A549 (cell line): Measurements from ENCODE around the gene ANKRD55.

Experiments
- BHLHE40 ChIP-seq: IDR thresholded peaks from 2 replicates; pipeline ENCODE4 v1.6.1; 2012; ENCODE audit warnings: low read depth, low read length, inconsistent platforms
- CHD4 ChIP-seq: fragments of 200-600 bp; sonication (generic); IDR thresholded peaks from 2 replicates; pipeline ENCODE4 v1.6.1; 2016; ENCODE audit warnings: antibody characterized with exemption, mild to moderate bottlenecking, borderline replicate concordance
- EP300 ChIP-seq, 2 experiments: fragments of >200 bp; sonication (Bioruptor Twin); formaldehyde crosslinking; IDR thresholded peaks; 2 replicates in 1 of 2; 3 replicates in 1 of 2; pipeline ENCODE4 v1.6.1; 2016 to 2017
- HEYL ChIP-seq: fragments of 250-450 bp; sonication (Bioruptor Pico); IDR thresholded peaks from 2 replicates; pipeline ENCODE4 v1.8.0; 2021; ENCODE audit warnings: mild to moderate bottlenecking, moderate library complexity
- JUN ChIP-seq, 2 experiments: fragments of >200 bp; sonication (Bioruptor Twin); formaldehyde crosslinking; IDR thresholded peaks; 2 replicates in 1 of 2; 3 replicates in 1 of 2; pipeline ENCODE4 v1.6.1; 2016 to 2017
- MAFK ChIP-seq: fragments of 450-650 bp; IDR thresholded peaks from 2 replicates; pipeline ENCODE4 v1.6.1; 2014; ENCODE audit not compliant: partially characterized antibody
- POLR2A ChIP-seq: IDR thresholded peaks from 2 replicates; pipeline ENCODE4 v1.6.1; 2012; ENCODE audit warnings: mild to moderate bottlenecking, low read length
- TF ChIP-seq, protein P1 (sequence below): IDR thresholded peaks from 2 replicates; pipeline ENCODE4 v1.6.1; 2012; ENCODE audit warnings: low read depth, borderline replicate concordance
- TF ChIP-seq, protein P2 (sequence below): fragments of >200 bp; sonication (Bioruptor Twin); formaldehyde crosslinking; IDR thresholded peaks from 3 replicates; pipeline ENCODE4 v1.5.1; 2016
- TF ChIP-seq, protein P3 (sequence below): IDR thresholded peaks from 2 replicates; pipeline ENCODE4 v1.6.1; 2012

DNA sequence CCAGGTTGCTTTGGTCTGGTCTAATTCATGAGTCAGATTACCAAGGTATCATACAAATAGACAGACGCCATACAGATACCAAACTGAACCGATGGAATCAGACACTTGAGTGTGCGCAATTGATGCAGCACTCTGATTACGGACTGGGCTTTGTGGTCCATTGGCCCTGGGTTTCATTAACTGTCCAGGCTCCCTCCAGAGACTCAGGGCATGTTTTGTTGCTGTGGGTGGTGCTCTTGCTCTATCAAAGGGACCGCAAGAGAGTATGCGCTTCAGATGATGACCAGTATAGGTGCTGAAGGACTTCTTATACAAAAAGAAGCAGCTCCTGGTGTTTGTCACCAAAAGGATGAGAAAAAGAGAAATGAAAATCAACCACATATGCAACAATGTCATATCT, 36.9 kb upstream of the ANKRD55 start:
- TF ChIP-seq CHD4 (no peak), BHLHE40 (no peak), JUN (IDR thresholded peaks at IDR 0.05) (no peak), POLR2A (no peak), MAFK (no peak), EP300 (IDR thresholded peaks at IDR 0.05) (no peak), HEYL (CRISPR knock-in tag) (no peak)
- TF ChIP-seq, protein P1, sequence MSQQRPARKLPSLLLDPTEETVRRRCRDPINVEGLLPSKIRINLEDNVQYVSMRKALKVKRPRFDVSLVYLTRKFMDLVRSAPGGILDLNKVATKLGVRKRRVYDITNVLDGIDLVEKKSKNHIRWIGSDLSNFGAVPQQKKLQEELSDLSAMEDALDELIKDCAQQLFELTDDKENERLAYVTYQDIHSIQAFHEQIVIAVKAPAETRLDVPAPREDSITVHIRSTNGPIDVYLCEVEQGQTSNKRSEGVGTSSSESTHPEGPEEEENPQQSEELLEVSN = no peak
- TF ChIP-seq, protein P2, sequence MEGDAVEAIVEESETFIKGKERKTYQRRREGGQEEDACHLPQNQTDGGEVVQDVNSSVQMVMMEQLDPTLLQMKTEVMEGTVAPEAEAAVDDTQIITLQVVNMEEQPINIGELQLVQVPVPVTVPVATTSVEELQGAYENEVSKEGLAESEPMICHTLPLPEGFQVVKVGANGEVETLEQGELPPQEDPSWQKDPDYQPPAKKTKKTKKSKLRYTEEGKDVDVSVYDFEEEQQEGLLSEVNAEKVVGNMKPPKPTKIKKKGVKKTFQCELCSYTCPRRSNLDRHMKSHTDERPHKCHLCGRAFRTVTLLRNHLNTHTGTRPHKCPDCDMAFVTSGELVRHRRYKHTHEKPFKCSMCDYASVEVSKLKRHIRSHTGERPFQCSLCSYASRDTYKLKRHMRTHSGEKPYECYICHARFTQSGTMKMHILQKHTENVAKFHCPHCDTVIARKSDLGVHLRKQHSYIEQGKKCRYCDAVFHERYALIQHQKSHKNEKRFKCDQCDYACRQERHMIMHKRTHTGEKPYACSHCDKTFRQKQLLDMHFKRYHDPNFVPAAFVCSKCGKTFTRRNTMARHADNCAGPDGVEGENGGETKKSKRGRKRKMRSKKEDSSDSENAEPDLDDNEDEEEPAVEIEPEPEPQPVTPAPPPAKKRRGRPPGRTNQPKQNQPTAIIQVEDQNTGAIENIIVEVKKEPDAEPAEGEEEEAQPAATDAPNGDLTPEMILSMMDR = no peak
- TF ChIP-seq, protein P3, sequence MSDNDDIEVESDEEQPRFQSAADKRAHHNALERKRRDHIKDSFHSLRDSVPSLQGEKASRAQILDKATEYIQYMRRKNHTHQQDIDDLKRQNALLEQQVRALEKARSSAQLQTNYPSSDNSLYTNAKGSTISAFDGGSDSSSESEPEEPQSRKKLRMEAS = no peak
